Measurements from ENCODE around the gene MST1. TPM values are rescaled to one million over a fixed set of nuclear protein-coding genes. Genes with fewer than 3 reads are reported as not detected.

The MST1 gene
- total RNA-seq, 1 donor from 2014 or later: 50.7 TPM

DNA sequence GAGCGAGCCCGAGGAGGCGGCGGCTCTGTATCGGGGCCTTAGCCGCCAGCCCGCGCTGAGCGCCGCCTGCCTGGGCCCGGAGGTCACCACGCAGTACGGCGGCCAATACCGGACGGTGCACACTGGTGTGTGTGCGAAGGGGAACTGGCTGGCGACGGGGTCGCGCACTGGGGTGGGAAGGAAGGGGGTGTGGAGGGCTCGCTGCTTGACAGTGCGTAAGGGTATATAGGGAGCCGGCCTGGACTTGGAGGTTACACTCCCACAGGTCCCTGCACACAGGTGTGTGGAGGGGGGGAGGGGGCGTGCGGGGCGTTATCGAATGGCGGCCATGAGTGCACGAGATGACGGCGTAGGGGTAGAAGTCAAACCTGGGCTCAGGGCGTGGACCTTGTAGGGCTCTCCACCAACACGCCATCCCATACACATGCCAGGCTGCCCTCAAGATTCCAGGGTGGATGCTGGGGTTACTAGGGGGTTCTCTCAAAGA is 14.7 kb downstream of the MST1 start:
- H3K27me3 Mint-ChIP-seq: no peaks in the 10 kb centered on the region
- no peaks in the 10 kb centered on the region for H3K9me3 Mint-ChIP-seq
- peaks cover 14% of the 10 kb centered on the region for H3K4me1 Mint-ChIP-seq (ENCODE audit: unreplicated experiment)
- TF ChIP-seq, protein P1, sequence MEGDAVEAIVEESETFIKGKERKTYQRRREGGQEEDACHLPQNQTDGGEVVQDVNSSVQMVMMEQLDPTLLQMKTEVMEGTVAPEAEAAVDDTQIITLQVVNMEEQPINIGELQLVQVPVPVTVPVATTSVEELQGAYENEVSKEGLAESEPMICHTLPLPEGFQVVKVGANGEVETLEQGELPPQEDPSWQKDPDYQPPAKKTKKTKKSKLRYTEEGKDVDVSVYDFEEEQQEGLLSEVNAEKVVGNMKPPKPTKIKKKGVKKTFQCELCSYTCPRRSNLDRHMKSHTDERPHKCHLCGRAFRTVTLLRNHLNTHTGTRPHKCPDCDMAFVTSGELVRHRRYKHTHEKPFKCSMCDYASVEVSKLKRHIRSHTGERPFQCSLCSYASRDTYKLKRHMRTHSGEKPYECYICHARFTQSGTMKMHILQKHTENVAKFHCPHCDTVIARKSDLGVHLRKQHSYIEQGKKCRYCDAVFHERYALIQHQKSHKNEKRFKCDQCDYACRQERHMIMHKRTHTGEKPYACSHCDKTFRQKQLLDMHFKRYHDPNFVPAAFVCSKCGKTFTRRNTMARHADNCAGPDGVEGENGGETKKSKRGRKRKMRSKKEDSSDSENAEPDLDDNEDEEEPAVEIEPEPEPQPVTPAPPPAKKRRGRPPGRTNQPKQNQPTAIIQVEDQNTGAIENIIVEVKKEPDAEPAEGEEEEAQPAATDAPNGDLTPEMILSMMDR (conservative IDR thresholded peaks at IDR 0.05): no peak
- H3K4me3 Mint-ChIP-seq: peak overlapping the region; percentile 95
- no peaks in the 10 kb centered on the region for H3K36me3 Mint-ChIP-seq
- no peak for DNase-seq (ENCODE audit: extremely low spot score, unreplicated experiment)
- peak overlapping the region; percentile 98 for H3K27ac Mint-ChIP-seq

DNA sequence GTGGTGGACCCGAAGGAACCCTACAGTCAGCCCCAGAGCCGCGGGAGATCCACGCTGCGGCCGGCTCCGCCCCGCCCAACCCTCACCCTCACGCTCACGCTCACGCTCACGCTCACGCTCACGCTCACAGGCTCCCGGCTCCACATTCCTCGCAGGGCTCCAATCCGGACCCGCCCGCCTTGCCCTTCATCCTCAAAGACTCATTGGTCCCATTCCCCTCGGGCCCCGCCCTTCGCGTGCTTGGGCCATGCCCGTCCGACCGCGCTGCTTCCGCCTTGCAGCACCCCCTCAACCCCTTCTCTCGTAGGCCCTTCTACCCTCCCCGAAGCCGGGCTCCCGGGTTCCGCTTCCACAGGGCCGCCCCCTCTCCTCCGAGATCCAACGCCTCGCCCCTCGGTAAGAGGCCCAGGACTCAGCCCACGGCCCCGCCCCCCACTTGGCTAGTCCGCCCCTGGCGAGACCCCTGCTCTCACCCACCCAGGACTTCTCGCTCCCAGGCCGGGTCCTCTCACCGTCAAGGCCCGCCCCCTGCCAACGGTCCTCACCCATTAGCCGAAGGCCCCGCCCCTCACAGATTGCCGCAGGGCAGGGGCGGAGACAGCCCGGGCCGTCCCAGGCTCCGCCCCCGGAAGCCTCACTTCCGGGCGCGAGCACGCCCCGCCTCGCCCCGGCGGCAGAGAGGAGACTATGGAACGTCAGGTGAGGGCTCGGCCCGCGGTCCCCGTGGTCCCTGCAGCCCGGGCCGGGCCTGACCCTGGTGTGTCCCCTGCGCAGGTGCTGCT is 15.4 kb downstream of the MST1 start, which contains the start of gene APEH:
APEH (plus strand) TSS at position 637 of the 782 bp plus-strand sequence; CDS start at position 688, 51 bp downstream.
- H3K36me3 Mint-ChIP-seq: no peaks in the 10 kb centered on the region
- DNase-seq (ENCODE audit: extremely low spot score, unreplicated experiment): peak; percentile 98
- TF ChIP-seq, protein P1 (conservative IDR thresholded peaks at IDR 0.05): peak; percentile 27
- H3K27ac Mint-ChIP-seq: peak within 1 kb of the TSS; percentile 98
- H3K4me1 Mint-ChIP-seq (ENCODE audit: unreplicated experiment): peaks cover 20% of the 10 kb centered on the region
- H3K27me3 Mint-ChIP-seq: no peaks in the 10 kb centered on the region
- peak within 1 kb of the TSS; percentile 95 for H3K4me3 Mint-ChIP-seq
- no peaks in the 10 kb centered on the region for H3K9me3 Mint-ChIP-seq

DNA sequence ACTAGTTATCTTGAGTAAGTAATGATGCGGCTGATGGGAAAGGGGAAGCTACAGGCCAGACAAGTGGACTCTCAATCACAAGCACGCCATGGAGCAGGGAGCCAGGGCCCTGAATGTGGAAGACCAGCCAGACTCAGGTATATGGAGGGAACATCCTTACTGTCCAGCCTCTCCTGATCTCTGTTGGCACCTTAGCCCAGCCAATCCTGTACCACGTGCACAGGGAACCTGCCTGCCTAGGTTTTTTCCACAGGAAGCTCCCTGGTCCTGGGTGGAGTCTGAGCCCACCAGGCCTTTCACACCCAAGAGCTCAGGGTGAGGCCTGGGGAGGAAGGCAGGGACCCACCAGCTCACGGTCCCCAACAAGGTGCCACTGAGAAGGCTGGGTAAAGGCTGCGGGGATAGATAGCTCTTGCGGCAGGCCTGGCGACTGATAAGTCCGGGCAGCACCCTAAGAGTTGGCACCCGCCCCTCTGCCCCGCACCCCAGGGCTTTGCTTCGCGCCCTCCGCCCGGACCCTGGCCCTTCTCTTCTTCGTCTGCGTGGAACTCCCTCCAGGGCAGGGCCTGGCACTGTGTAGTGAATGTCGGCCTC is 16.1 kb downstream of the MST1 start:
- no peak for DNase-seq (ENCODE audit: extremely low spot score, unreplicated experiment)
- peaks cover 27% of the 10 kb centered on the region for H3K4me1 Mint-ChIP-seq (ENCODE audit: unreplicated experiment)

DNA sequence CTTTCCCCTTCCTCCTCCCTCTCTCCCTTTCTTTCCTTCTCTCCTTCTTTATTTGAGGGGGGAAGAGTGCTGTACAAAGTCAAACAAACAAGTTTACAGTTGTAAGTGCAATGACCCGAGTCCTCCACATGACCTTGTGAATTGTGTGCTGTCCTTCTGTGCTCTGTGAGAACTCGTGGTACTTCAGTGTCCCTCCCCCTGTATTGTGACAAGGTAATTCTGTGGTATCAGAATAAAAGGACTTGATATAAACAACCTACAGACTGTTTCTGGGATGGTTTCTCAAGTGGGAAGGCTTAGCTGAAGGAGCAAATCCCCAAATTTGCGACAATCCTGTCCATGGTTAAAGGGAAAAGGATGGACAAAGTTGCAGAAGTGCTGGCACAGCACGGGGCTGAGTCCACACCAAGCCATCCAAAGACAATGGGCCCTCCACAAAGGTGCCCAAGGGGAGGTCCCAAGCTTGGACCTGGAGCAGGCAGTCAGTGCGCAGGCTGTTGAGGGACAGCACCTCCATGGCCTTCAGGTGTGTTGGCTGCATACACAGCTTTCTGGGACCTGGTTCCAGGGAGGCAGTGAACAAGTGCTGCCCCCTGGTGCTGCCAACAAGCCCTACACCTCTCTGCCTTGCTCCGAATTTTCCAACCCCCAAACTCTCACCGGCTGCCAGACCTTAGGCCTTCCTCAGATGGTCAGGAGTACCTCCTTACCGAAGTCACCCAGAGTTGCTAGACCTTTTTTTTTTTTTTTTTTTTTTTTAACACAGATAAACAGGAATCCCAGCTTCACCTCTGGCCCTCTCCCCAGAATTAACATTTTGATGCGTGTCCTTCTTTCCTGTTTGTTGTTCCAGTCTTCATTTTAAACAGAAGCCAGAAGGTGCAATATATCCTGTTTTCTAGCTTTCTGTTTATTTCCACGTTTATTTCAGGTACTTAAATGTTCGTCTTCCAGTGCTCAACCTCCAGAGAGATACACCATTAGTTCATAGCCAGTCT is 17.7 kb downstream of the MST1 start:
- Mint-ChIP-seq H3K9me3 (no peaks in the 10 kb centered on the region), H3K4me1 (ENCODE audit: unreplicated experiment) (peaks cover 30% of the 10 kb centered on the region), H3K36me3 (no peaks in the 10 kb centered on the region), H3K27me3 (no peaks in the 10 kb centered on the region), H3K4me3 (peak overlapping the region; percentile 84), H3K27ac (peak overlapping the region; percentile 79)
- no peak for DNase-seq (ENCODE audit: extremely low spot score, unreplicated experiment)
- TF ChIP-seq, protein P1 (conservative IDR thresholded peaks at IDR 0.05): peak; percentile 91

More for the DNA sequence above, 16.1 kb downstream of the MST1 start:
- Mint-ChIP-seq H3K36me3 (no peaks in the 10 kb centered on the region), H3K9me3 (no peaks in the 10 kb centered on the region), H3K27me3 (no peaks in the 10 kb centered on the region), H3K4me3 (peak overlapping the region; percentile 95), H3K27ac (peak overlapping the region; percentile 98)
- TF ChIP-seq, protein P1 (conservative IDR thresholded peaks at IDR 0.05): no peak

DNA sequence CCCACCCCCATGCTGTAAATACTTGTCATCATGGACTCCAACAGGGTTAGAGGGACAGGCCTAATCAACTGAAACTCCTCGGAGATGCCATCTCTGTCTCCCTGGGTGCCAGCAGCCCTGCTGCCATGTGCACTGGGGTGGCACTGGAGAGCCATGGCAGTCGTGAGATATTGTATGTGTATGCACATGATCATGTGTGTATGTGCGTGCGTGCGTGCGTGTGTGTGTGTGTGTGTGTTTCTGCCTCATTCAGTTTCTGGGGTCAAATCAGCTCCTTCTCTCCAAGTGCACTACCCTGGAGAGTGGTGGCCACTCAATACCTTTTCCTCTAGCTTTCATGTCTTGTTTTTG is 18.4 kb downstream of the MST1 start:
- H3K27me3 Mint-ChIP-seq: no peaks in the 10 kb centered on the region
- H3K4me3 Mint-ChIP-seq: no peak overlapping the region
- H3K9me3 Mint-ChIP-seq: no peaks in the 10 kb centered on the region
- no peak overlapping the region for H3K27ac Mint-ChIP-seq
- H3K36me3 Mint-ChIP-seq: no peaks in the 10 kb centered on the region
- TF ChIP-seq, protein P1 (conservative IDR thresholded peaks at IDR 0.05): no peak
- H3K4me1 Mint-ChIP-seq (ENCODE audit: unreplicated experiment): peaks cover 35% of the 10 kb centered on the region
- no peak for DNase-seq (ENCODE audit: extremely low spot score, unreplicated experiment)
